Mesenchymal stem cell (in vitro differentiated cells and primary cell): Measurements from ENCODE around the gene SYT17.

Experiments used
- DNase-seq: peaks from one replicate; pipeline ENCODE4 v3.0.0-alpha.2; 2013
- H2AFZ ChIP-seq: one replicate; pipeline ENCODE4 v1.6.1; 2013; ENCODE audit warnings: low read depth, mild to moderate bottlenecking, control low read depth, inconsistent platforms, low read length, moderate library complexity
- H2AK5ac ChIP-seq: 2 replicates; pipeline ENCODE4 v1.6.1; 2013; ENCODE audit warnings: low read length, moderate library complexity, mild to moderate bottlenecking, inconsistent platforms; ENCODE audit not compliant: severe bottlenecking
- H2BK120ac ChIP-seq: one replicate; pipeline ENCODE4 v1.6.1; 2013; ENCODE audit warnings: low read depth, mild to moderate bottlenecking, inconsistent platforms, low read length, moderate library complexity
- H2BK12ac ChIP-seq, 2 experiments: one replicate each; pipeline ENCODE4 v1.6.1; 2013; ENCODE audit warnings: inconsistent platforms in 2 of 2, low read length in 2 of 2, mild to moderate bottlenecking in 2 of 2, moderate library complexity in 2 of 2, control low read depth in 1 of 2
- H2BK15ac ChIP-seq: one replicate; pipeline ENCODE4 v1.6.1; 2013; ENCODE audit warnings: mild to moderate bottlenecking, low read depth, inconsistent platforms; ENCODE audit not compliant: poor library complexity, severe bottlenecking
- H2BK5ac ChIP-seq: 2 replicates; pipeline ENCODE4 v1.6.1; 2013; ENCODE audit warnings: low read depth, mild to moderate bottlenecking, low read length, control low read depth, inconsistent platforms; ENCODE audit not compliant: poor library complexity, severe bottlenecking
- H3K14ac ChIP-seq, 2 experiments: one replicate each; pipeline ENCODE4 v1.6.1; 2013; ENCODE audit warnings: inconsistent platforms in 2 of 2, low read length in 2 of 2, control low read depth in 1 of 2, mild to moderate bottlenecking in 1 of 2, moderate library complexity in 1 of 2
- H3K18ac ChIP-seq, 2 experiments: one replicate each; pipeline ENCODE4 v1.6.1; 2013; ENCODE audit warnings: inconsistent platforms in 2 of 2, low read length in 2 of 2, control low read depth in 1 of 2, low read depth in 1 of 2, mild to moderate bottlenecking in 1 of 2
- H3K23ac ChIP-seq, 2 experiments: one replicate each; pipeline ENCODE4 v1.6.1; 2013; ENCODE audit warnings: inconsistent platforms in 2 of 2, low read length in 2 of 2, mild to moderate bottlenecking in 2 of 2, moderate library complexity in 2 of 2, control low read depth in 1 of 2
- H3K27ac ChIP-seq: 2 replicates; pipeline ENCODE4 v1.5.1; 2013; ENCODE audit warnings: mild to moderate bottlenecking, moderate library complexity, low read length, control low read depth, inconsistent platforms; ENCODE audit not compliant: poor library complexity, severe bottlenecking
- H3K27me3 ChIP-seq, 2 experiments: 2 replicates each; pipeline versions ENCODE4 v1.6.1 to v1.7.0; 2013; ENCODE audit warnings: low read length in 2 of 2, mild to moderate bottlenecking in 2 of 2, moderate library complexity in 2 of 2, control low read depth in 1 of 2, inconsistent platforms in 1 of 2; ENCODE audit not compliant: control insufficient read depth in 1 of 2, insufficient read depth in 1 of 2
- H3K36me3 ChIP-seq, 2 experiments: 2 replicates each; pipeline versions ENCODE4 v1.6.1 to v1.7.0; 2013; ENCODE audit warnings: low read length in 2 of 2, control low read depth in 1 of 2, inconsistent platforms in 1 of 2, low read depth in 1 of 2, mild to moderate bottlenecking in 1 of 2; ENCODE audit not compliant: insufficient read depth in 2 of 2, control insufficient read depth in 1 of 2
- H3K4ac ChIP-seq, 2 experiments: one replicate each; pipeline ENCODE4 v1.6.1; 2013; ENCODE audit warnings: inconsistent platforms in 2 of 2, low read length in 2 of 2, mild to moderate bottlenecking in 2 of 2, moderate library complexity in 2 of 2, control low read depth in 1 of 2, low read depth in 1 of 2
- H3K4me1 ChIP-seq: 2 replicates; pipeline ENCODE4 v1.6.1; 2013; ENCODE audit warnings: low read depth, low read length, control low read depth; ENCODE audit not compliant: control insufficient read depth, insufficient read depth
- H3K4me2 ChIP-seq: 2 replicates; pipeline ENCODE4 v1.6.1; 2013; ENCODE audit warnings: low read length, mild to moderate bottlenecking, inconsistent platforms; ENCODE audit not compliant: poor library complexity, severe bottlenecking
- H3K4me3 ChIP-seq, 2 experiments: 2 replicates each; pipeline versions ENCODE4 v1.5.1 to v1.7.0; 2013; ENCODE audit warnings: low read length in 2 of 2, mild to moderate bottlenecking in 2 of 2, control low read depth in 1 of 2, low read depth in 1 of 2; ENCODE audit not compliant: insufficient read depth in 1 of 2
- H3K79me1 ChIP-seq: replicated peaks from 2 replicates; pipeline ENCODE4 v1.6.1; 2013; ENCODE audit warnings: mild to moderate bottlenecking, control low read depth, low read length, inconsistent platforms; ENCODE audit not compliant: poor library complexity, severe bottlenecking
- H3K9ac ChIP-seq: 2 replicates; pipeline ENCODE4 v1.7.0; 2013; ENCODE audit warnings: mild to moderate bottlenecking, low read length, moderate library complexity
- H3K9me3 ChIP-seq: 2 replicates; pipeline ENCODE4 v1.7.0; 2013; ENCODE audit warnings: mild to moderate bottlenecking, low read length; ENCODE audit not compliant: control insufficient read depth
- H4K8ac ChIP-seq: one replicate; pipeline ENCODE4 v1.6.1; 2013; ENCODE audit warnings: inconsistent platforms, mild to moderate bottlenecking, low read length, moderate library complexity
- H4K91ac ChIP-seq: one replicate; pipeline ENCODE4 v1.6.1; 2013; ENCODE audit warnings: mild to moderate bottlenecking, low read length, inconsistent platforms
- WGBS: methylation state at CpG from one replicate; pipeline ENCODE4 v1.1.7; 2013; ENCODE audit warnings: mixed read lengths; 5-methylcytosine and 5-hydroxymethylcytosine counted together

The SYT17 gene

DNA sequence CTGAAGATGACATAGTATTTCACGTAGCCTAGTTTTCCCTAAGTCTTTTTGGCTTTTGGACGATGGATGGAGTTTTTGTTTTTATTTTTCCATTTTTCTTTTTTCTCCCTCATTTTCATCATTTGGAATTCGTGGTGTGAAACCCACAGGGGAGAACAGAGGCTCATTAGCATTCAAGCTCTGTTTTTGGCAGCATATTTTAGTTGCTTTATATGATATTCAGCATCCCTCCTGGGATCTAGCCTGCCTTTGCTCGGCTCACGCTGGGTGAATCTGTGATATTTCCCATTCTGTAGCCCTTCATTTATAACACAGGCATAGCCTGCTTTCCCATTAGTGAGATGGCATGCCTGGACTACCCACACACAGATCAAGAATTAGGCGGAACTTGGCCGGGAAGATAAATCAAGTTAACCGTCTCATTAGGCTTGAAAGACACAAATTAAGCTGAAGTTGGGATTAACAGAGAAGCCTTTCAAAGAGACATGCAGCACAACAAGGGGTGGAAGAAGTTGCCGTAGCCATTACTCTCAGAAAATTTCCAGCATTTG is 97.4 kb downstream of the SYT17 start:
- H2BK12ac ChIP-seq: no peak overlapping the region

DNA sequence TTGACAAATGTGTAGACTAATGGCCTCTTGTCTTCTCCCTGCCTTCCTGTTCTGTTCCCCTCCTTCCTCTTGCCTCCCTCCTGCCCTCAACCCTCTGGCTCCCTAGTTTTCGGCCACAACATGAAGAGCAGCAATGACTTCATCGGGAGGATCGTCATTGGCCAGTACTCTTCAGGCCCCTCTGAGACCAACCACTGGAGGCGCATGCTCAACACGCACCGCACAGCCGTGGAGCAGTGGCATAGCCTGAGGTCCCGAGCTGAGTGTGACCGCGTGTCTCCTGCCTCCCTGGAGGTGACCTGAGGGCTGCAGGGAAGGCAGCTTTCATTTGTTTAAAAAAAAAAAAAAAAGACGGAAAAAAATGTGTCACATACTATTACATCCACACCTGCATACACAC is 98.7 kb downstream of the SYT17 start:
- no peak overlapping the region for H2BK15ac ChIP-seq
- no peak overlapping the region for H3K4me2 ChIP-seq
- no peak overlapping the region for H3K4me3 ChIP-seq
- H4K8ac ChIP-seq: no peak overlapping the region
- no peak overlapping the region for H2BK120ac ChIP-seq
- no peak overlapping the region for H3K14ac ChIP-seq
- no peaks in the 10 kb centered on the region for H3K36me3 ChIP-seq
- H3K27ac ChIP-seq: no peak overlapping the region
- WGBS: 90% methylated on average over 8 of the region's 11 CpGs
- no peak overlapping the region for H2AK5ac ChIP-seq
- no peak overlapping the region for H4K91ac ChIP-seq
- H3K9ac ChIP-seq: no peak overlapping the region
- no peaks in the 10 kb centered on the region for H3K4me1 ChIP-seq
- H2BK12ac ChIP-seq: no peak overlapping the region
- no peak for DNase-seq
- no peak overlapping the region for H3K18ac ChIP-seq
- no peak overlapping the region for H3K4ac ChIP-seq
- no peak overlapping the region for H2AFZ ChIP-seq
- no peak overlapping the region for H2BK5ac ChIP-seq
- peaks cover 12% of the 10 kb centered on the region for H3K9me3 ChIP-seq
- no peaks in the 10 kb centered on the region for H3K79me1 ChIP-seq
- H3K27me3 ChIP-seq: no peaks in the 10 kb centered on the region
- no peak overlapping the region for H3K23ac ChIP-seq

More for the DNA sequence above, 97.4 kb downstream of the SYT17 start:
- Histone ChIP-seq H2AK5ac (no peak overlapping the region), H4K91ac (no peak overlapping the region), H3K79me1 (no peaks in the 10 kb centered on the region), H2BK5ac (no peak overlapping the region), H3K27me3 (no peaks in the 10 kb centered on the region), H3K18ac (no peak overlapping the region), H3K9ac (no peak overlapping the region), H3K36me3 (no peaks in the 10 kb centered on the region), H2BK120ac (no peak overlapping the region), H3K4me1 (no peaks in the 10 kb centered on the region), H3K14ac (no peak overlapping the region), H3K4me3 (no peak overlapping the region), H3K23ac (no peak overlapping the region), H3K27ac (no peak overlapping the region), H2BK15ac (no peak overlapping the region), H3K4me2 (no peak overlapping the region), H2AFZ (no peak overlapping the region), H3K9me3 (peaks cover 12% of the 10 kb centered on the region), H4K8ac (no peak overlapping the region), H3K4ac (no peak overlapping the region)
- WGBS: 80% methylated on average over 7 of the region's 9 CpGs
- no peak for DNase-seq

DNA sequence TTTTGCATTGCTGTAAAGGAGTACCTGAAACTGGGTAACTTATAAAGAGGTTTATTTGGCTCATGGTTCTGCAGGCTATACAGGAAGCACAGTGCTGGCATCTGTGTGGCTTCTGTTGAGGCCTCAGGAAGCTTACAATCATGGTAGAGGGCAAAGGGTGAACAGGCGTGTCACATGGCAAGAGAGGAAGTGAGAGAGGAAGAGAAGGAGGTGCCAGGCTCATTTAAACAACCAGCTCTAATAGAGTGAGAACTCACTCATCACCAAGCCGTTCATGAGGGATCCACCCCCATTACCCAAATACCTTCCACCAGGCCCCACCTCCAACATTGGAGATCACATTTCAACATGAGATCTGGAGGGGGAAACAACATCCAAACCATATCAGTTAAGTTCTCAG is 101.1 kb downstream of the SYT17 start:
- Histone ChIP-seq H2BK12ac (no peak overlapping the region), H3K4me1 (no peaks in the 10 kb centered on the region), H3K4me2 (no peak overlapping the region), H3K79me1 (no peaks in the 10 kb centered on the region), H3K27me3 (no peaks in the 10 kb centered on the region), H2AK5ac (no peak overlapping the region), H4K91ac (no peak overlapping the region), H3K27ac (no peak overlapping the region), H4K8ac (no peak overlapping the region), H2AFZ (no peak overlapping the region), H3K4ac (no peak overlapping the region), H3K14ac (no peak overlapping the region), H3K9me3 (peaks cover 10% of the 10 kb centered on the region), H3K23ac (no peak overlapping the region), H2BK120ac (no peak overlapping the region), H3K18ac (no peak overlapping the region), H2BK5ac (no peak overlapping the region), H3K36me3 (no peaks in the 10 kb centered on the region), H2BK15ac (no peak overlapping the region), H3K4me3 (no peak overlapping the region), H3K9ac (no peak overlapping the region)
- no peak for DNase-seq
- no CpG with 5 or more reads among the region's 2 CpGs for WGBS

DNA sequence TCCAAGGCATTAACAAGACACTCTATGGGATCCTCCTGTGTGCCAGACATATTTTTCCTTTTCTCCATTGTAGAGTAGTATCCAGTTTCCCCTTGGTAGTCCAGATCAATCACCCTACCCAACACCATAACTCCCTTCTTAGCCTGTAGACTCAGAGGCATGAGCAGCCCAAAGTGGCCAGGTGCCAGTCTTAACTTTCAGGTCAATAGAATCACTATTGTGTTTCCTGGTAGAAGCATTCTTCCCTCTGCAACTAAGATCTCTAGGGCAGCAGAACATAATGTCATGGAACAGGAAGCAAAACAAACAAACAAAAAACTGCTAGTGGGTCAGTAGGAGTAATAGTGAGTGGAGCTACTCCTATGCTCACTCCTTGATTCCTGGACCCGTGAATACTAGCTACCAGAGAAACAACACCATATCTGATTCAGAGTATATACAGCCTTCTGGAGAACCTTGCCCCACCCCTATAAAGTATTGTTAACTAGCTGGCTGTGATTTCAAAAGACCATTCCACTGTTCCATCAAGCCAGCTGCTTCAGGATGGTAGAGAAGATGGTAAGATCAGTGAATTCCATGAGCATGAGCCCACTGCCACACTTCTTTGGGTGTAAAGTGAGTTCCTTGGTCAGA is 106.2 kb downstream of the SYT17 start:
- H3K18ac ChIP-seq: no peak overlapping the region
- H3K9me3 ChIP-seq: no peaks in the 10 kb centered on the region
- H2BK12ac ChIP-seq: no peak overlapping the region
- H3K9ac ChIP-seq: no peak overlapping the region
- H3K4me2 ChIP-seq: no peak overlapping the region
- no peak overlapping the region for H3K23ac ChIP-seq
- H3K4ac ChIP-seq: no peak overlapping the region
- H2BK120ac ChIP-seq: no peak overlapping the region
- WGBS: no CpG with 5 or more reads among the region's 1 CpG
- no peak overlapping the region for H2AFZ ChIP-seq
- H3K4me1 ChIP-seq: no peaks in the 10 kb centered on the region
- no peak overlapping the region for H3K27ac ChIP-seq
- no peaks in the 10 kb centered on the region for H3K27me3 ChIP-seq
- H3K14ac ChIP-seq: no peak overlapping the region
- no peak for DNase-seq
- H2AK5ac ChIP-seq: no peak overlapping the region
- no peak overlapping the region for H2BK5ac ChIP-seq
- no peak overlapping the region for H2BK15ac ChIP-seq
- H3K4me3 ChIP-seq: no peak overlapping the region
- H3K36me3 ChIP-seq: no peaks in the 10 kb centered on the region
- no peak overlapping the region for H4K91ac ChIP-seq
- H3K79me1 ChIP-seq: no peaks in the 10 kb centered on the region
- no peak overlapping the region for H4K8ac ChIP-seq
